ENCODE data around the gene SBNO2.

Gene SBNO2

DNA sequence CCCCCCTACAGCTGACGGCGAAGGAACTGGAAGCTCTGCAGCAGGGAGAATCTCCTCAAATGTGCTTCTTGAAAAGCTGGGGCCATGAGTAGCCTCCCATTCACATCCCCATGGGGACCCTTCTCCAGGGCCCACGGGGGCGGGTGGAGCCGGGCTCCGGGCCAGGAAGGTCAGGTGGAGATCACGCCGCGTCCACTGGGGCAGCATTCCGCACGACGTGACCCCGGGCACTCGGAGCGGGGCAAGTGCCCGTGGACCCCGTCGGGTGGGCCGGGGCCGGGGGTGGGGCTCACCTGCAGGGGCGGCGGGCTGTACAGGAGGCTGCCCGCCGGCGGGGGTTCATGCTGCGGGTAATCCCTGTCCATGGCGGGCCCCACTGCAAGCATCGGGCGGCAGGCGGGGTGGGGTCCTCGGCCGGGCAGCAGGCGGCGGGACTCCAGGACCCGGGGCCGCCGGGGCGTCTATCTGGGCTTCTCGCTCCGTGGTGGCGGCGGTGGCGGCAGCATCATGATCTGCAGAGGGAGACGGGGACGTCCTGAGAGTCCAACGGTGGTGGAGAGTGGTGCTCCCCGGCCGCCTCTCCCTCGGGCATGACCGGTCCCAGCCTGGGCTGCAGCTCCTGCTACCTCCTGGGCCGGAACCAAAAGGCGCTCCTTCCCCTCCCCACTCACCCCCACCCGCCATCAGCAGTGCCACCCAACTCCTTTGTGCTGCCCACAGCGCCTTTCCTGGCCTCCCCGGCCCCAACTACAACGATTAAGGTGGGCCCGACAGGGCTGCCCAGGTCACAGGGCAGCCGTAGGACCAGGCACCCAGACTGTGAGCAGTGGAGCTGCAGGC is 20.0 kb downstream of the SBNO2 start:
- DNase-seq (ENCODE audit: extremely low read depth, low read depth) = no peak
- TF ChIP-seq, protein P1, sequence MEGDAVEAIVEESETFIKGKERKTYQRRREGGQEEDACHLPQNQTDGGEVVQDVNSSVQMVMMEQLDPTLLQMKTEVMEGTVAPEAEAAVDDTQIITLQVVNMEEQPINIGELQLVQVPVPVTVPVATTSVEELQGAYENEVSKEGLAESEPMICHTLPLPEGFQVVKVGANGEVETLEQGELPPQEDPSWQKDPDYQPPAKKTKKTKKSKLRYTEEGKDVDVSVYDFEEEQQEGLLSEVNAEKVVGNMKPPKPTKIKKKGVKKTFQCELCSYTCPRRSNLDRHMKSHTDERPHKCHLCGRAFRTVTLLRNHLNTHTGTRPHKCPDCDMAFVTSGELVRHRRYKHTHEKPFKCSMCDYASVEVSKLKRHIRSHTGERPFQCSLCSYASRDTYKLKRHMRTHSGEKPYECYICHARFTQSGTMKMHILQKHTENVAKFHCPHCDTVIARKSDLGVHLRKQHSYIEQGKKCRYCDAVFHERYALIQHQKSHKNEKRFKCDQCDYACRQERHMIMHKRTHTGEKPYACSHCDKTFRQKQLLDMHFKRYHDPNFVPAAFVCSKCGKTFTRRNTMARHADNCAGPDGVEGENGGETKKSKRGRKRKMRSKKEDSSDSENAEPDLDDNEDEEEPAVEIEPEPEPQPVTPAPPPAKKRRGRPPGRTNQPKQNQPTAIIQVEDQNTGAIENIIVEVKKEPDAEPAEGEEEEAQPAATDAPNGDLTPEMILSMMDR (IDR thresholded peaks at IDR 0.05; ENCODE audit: low read depth, low read length) = no peak

DNA sequence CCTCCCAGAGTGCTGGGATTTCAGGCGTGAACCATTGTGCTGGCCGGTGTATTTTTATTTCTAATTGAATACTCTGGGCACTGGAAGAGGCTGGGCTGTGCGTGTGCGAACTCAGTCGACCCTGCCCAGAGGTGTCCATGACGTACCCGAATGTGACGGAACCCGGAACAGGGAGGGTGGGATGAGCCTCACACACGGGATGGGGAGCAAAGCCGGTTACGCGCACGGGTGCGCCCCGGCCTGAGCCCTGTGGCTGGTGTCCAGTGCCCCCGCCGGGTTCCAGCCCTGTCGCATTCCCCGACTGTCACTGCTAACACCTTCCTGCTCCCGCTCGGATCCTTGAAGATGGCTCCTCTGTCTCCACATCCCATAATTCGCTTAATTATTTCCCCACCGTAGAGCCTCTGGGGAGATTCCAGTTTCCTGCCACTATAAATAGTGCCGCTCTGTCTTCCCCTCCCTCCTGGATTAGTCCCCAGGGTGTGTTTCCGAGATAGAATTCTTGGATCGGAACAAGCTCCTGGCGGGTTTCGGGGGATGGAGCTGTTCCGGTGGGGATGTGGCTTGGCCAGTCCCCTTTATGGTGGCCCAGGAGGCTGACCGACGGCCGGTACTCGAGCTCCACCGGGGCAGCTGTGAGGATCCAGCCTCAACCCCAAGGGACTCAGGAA is 22.0 kb downstream of the SBNO2 start:
- TF ChIP-seq, protein P1 (IDR thresholded peaks at IDR 0.05; ENCODE audit: low read depth, low read length) = no peak
- DNase-seq (ENCODE audit: extremely low read depth, low read depth) = no peak

DNA sequence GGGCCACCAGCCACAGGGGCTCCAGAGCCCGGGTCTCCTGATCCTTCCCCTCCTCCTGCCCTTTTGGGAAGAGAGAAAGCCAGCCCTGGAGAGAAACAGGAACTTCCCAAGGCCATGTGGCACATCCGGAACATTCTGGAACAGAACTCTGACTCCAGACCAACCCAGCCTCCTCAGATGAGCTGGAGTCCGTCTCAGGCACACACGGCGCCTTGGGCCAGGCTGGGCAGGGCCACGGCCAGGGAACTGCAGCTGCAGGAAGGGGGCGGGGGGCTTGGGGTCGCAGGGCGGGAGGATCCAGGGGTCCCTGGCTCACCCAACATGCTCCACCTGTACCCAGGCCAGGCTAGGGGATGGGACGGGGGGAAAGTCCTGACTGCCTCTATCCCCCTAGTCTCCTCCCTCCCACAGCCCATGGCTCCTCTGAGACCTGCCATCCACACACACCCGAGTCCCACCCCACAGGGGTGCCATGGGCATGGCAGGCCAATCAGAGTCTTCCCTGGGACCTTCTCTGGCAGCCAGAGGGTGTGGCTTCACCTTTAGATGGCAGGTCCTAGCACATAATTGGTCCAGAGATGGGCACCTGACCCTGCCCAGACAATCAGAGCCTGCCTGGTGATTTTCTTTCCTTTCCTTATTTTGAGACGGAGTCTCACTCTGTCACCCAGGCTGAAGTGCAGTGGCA is 22.9 kb downstream of the SBNO2 start:
- TF ChIP-seq, protein P1 (IDR thresholded peaks at IDR 0.05; ENCODE audit: low read depth, low read length) = no peak
- no peak for DNase-seq (ENCODE audit: extremely low read depth, low read depth)

DNA sequence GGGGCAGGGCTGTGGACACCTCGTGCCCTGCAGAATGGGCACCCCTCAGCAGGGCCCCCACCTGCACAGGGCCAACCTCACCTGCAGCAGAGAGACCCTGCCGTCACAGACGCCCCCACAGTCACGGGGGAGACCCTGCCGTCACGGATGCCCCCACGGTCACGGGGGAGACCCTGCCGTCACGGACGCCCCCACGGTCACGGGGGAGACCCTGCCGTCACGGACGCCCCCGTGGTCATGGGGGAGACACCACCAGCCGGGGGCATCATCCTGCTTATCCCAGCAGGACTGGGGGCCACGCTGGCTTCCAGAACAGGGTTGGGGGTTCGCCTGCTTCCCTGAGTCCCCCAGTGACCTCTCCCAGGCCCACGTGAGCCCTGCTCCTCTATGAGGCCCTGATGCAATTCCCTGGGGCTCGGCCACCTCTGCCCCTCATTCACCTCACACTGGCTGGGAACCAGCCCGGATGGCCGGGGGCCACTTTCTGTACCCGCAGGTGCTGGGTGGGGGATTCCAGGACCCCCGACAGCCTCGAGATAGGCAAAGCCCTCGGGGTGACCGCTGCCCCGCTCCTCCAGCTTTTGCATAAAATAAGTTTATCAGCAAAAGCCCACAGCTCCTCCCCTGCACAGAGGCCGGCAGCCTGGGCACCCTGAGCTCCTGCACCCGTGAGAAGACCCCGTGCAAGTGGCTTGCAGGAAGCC is 23.6 kb downstream of the SBNO2 start:
- TF ChIP-seq, protein P1 (IDR thresholded peaks at IDR 0.05; ENCODE audit: low read depth, low read length) = no peak
- no peak for DNase-seq (ENCODE audit: extremely low read depth, low read depth)

DNA sequence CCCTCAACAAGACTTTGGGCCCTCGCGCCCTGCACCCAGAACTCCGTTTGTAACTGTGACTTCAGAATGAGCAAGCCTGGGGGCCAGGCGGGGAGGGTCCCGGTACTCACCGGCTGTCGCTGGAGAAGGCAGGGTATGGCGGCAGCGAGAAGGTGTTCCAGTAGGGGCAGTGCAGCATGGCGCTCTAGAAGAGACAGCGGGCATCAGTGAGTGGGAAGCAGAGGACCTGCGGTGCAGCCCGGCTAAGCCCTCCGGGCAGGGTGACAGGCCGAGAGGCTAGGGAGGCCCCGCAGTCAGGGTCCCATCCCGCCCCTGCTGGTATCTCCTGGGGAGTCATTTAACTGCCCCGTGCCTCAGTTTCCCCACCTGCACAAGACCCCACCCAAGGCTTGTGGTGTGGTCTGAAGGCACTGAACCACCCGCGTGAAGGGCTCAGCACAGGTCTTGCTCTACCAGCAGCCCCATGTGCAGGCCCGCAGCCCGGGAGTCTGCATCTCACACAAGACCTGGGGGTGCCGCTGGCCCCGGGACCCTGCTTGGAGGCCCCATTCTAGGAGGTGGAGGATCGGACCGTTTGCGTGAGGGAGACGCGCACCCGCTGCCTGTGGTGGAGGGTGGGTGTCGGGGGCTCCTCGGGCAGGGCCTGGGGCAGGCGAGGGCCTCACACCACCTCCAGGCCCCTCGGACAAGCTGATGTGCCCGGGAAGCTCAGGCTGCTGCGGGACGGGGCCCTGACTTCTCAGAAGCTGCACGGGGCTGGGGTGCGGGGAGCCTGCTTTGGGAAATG is 24.6 kb downstream of the SBNO2 start:
- no peak for DNase-seq (ENCODE audit: extremely low read depth, low read depth)
- TF ChIP-seq, protein P1 (IDR thresholded peaks at IDR 0.05; ENCODE audit: low read depth, low read length) = no peak

DNA sequence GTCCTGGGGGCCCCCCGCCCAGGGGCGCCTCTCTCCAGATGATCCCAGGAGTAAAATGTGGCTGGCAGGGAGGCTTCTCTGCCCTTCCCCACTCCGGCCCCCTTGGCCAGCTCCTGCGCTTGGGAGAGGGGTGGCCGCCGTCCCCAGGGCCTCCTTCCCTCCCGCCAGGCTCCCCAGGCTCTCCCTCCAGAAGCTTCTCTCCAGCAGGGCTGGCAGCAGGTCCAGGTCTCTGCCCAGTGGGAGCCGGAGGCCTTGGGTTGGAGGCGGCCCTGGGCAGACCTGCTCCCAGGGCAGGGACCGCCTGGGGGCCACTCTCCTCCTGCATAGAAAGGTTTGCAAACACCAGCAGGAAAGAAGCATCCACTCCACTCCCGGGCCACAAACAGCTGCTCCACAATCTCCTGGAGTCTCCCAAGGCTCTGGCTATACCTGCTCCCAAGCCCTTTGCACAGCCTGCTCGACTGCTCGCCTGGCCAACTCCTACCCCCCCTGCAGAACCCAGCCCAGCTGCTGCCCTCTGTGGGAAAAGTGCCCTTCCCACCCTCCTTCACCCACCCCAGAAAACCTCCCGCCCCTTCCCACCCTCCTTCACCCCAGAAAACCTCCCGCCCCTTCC is 26.0 kb downstream of the SBNO2 start:
- DNase-seq (ENCODE audit: extremely low read depth, low read depth) = no peak
- TF ChIP-seq, protein P1 (IDR thresholded peaks at IDR 0.05; ENCODE audit: low read depth, low read length) = no peak

Measured in AG09319 (cell line).